Measurements from ENCODE around the gene SLC12A6. TPM values are rescaled to one million over a fixed set of nuclear protein-coding genes. Genes with fewer than 3 reads are reported as not detected.
"Not testable (repeated sequence)": the region's sequence is repeated elsewhere in the genome, so short reads cannot be mapped to it uniquely, and the experiment has no call there.

SLC12A6 gene
- total RNA-seq, 2 donors from 2014 or later: 13.8 to 18.8 TPM

DNA sequence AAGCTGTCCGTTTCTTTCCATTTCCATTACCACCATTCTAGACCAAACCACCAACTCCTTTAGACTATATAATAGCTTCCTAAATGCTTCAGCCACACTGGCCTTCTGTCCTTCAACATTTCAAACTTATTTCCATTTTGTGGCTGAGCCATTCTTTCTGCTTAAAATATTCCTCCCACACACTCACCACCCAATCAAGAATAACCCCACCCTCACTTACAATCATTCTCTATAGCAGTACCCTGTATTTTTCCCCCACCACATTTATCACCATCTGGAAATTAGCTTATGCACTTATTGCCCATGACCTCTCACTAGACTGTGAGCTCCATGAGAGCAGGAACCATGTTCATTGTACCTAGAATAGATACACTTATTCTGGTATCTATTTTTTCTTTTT lies 134.3 kb downstream of the SLC12A6 start:
- Histone ChIP-seq H3K27me3 (no peaks in the 10 kb centered on the region), H3K36me3 (no peaks in the 10 kb centered on the region), H3K27ac (no peak overlapping the region), H3K4me3 (no peak overlapping the region), H3K9ac (ENCODE audit: low read depth in 2 of 2, low read length in 2 of 2) (no peak overlapping the region), H3K4me1 (no peaks in the 10 kb centered on the region), H3K9me3 (no peaks in the 10 kb centered on the region)
- intact Hi-C loops (cut with DNase I): no loop called here
- no peak for DNase-seq
- TF ChIP-seq, protein P1, sequence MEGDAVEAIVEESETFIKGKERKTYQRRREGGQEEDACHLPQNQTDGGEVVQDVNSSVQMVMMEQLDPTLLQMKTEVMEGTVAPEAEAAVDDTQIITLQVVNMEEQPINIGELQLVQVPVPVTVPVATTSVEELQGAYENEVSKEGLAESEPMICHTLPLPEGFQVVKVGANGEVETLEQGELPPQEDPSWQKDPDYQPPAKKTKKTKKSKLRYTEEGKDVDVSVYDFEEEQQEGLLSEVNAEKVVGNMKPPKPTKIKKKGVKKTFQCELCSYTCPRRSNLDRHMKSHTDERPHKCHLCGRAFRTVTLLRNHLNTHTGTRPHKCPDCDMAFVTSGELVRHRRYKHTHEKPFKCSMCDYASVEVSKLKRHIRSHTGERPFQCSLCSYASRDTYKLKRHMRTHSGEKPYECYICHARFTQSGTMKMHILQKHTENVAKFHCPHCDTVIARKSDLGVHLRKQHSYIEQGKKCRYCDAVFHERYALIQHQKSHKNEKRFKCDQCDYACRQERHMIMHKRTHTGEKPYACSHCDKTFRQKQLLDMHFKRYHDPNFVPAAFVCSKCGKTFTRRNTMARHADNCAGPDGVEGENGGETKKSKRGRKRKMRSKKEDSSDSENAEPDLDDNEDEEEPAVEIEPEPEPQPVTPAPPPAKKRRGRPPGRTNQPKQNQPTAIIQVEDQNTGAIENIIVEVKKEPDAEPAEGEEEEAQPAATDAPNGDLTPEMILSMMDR (IDR thresholded peaks at IDR 0.05): no peak

DNA sequence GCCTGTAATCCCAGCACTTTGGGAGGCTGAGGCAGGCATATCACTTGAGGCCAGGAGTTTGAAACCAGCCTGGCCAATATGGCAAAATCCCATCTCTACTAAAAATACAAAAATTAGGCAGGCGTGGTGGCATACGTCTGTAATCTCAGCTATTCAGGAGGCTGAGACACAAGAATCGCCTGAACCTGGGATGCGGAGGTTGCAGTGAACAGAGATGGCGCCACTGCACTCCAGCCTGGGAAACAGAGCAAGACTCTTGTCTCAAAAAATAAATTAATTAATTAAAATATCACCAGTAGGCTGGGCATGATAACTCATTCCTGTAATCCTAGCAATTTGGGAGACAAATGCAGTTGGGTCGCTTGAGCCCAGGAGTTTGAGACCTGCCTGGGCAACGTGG lies 144.3 kb downstream of the SLC12A6 start:
- H3K36me3 ChIP-seq; intact Hi-C loops (cut with DNase I); DNase-seq; H3K4me3 ChIP-seq; H3K4me1 ChIP-seq; H3K9ac ChIP-seq (ENCODE audit: low read depth in 2 of 2, low read length in 2 of 2); H3K9me3 ChIP-seq; H3K27me3 ChIP-seq; H3K27ac ChIP-seq: not testable (repeated sequence)

DNA sequence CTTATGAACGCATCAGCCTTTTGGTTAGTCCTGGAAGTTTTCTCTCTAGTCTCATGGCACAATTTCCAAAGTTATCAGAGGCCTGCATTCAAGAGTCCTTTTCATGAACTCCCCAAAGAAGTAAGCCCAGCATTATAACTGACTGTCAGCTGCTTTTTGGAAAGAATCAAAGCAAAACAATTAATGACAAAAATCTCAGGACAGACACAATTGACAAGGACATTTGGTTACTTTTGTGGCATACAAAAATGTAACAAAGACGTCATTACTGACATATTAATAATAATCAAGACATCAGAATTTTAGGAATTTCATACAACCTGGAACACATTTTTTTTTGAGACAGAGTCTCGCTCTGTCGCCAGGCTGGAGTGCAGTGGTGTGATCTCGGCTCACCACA lies 148.9 kb downstream of the SLC12A6 start:
- no peaks in the 10 kb centered on the region for H3K4me1 ChIP-seq
- intact Hi-C loops (cut with DNase I): no loop called here
- H3K27me3 ChIP-seq: no peaks in the 10 kb centered on the region
- H3K36me3 ChIP-seq: no peaks in the 10 kb centered on the region
- no peak for DNase-seq
- no peaks in the 10 kb centered on the region for H3K9me3 ChIP-seq
- H3K27ac ChIP-seq: no peak overlapping the region
- no peak overlapping the region for H3K4me3 ChIP-seq
- TF ChIP-seq, protein P1 (IDR thresholded peaks at IDR 0.05): no peak
- H3K9ac ChIP-seq (ENCODE audit: low read depth in 2 of 2, low read length in 2 of 2): no peak overlapping the region

DNA sequence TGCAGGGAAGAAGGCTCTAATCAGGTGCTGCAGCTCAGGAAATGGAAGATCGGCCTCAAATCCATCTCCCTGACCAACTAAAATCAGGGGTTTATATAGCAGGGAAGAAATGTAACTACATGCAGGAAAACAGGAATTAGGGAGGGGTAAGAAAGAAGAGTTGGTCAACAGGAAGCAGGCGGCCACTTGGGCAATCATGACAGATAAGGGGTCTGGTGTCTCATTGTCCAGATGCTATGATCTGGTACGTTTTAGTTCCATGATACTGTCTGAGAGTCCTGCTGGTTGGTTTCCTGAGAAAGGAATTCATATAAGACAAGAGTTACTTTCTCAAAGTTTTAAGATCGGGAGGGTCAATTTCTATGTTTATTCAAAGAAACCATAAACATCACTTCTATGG lies 151.9 kb downstream of the SLC12A6 start:
- TF ChIP-seq, protein P1 (IDR thresholded peaks at IDR 0.05): no peak
- Histone ChIP-seq H3K4me1 (no peaks in the 10 kb centered on the region), H3K4me3 (no peak overlapping the region), H3K27ac (no peak overlapping the region), H3K36me3 (no peaks in the 10 kb centered on the region), H3K27me3 (no peaks in the 10 kb centered on the region), H3K9ac (ENCODE audit: low read depth in 2 of 2, low read length in 2 of 2) (no peak overlapping the region), H3K9me3 (no peaks in the 10 kb centered on the region)
- DNase-seq: no peak
- intact Hi-C loops (cut with DNase I): no loop called here

DNA sequence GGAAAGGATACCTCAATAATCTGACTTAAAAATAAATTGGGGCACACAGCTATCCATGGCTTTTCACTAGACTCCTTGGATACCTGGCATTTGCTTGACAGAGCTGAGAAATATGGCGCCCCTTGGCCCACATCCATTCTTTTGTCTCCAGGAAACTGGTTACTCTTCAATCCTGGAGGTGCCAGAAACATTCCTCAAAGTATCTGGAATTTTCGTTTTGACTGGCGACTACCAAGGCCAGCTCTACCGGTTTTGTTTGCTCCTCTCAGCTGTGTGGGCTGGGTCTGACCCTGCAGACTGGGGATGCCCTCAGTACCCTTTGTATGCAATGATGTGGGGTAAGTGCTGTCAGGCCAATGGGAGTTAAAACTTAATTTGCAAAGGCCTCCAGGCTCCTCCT lies 154.6 kb downstream of the SLC12A6 start:
- H3K27ac ChIP-seq: no peak overlapping the region
- no peaks in the 10 kb centered on the region for H3K27me3 ChIP-seq
- H3K9ac ChIP-seq (ENCODE audit: low read depth in 2 of 2, low read length in 2 of 2): no peak overlapping the region
- intact Hi-C loops (cut with DNase I): no loop called here
- no peak overlapping the region for H3K4me3 ChIP-seq
- H3K9me3 ChIP-seq: no peaks in the 10 kb centered on the region
- H3K36me3 ChIP-seq: no peaks in the 10 kb centered on the region
- TF ChIP-seq, protein P1 (IDR thresholded peaks at IDR 0.05): no peak
- no peaks in the 10 kb centered on the region for H3K4me1 ChIP-seq
- DNase-seq: no peak

Small RNA genes within 50 kb of the gene (microRNA-seq; reads per million reads assigned to microRNA genes)
- not detected for gene MIR1233-1

Other genes starting within 250 kb of the SLC12A6 start
- gene EMC7, start 235.9 kb downstream of the SLC12A6 start, total RNA-seq: 10 to 100 TPM; 73.1 to 78.6 TPM
- 1 to 10 TPM in 1 of 2 donors, under 1 TPM in 1; 0.69 to 1.3 TPM for gene PGBD4, start 235.7 kb downstream of the SLC12A6 start, total RNA-seq
- gene KATNBL1, start 127.7 kb downstream of the SLC12A6 start, total RNA-seq: 10 to 100 TPM; 37.2 to 43.0 TPM
- 100 to 1,000 TPM in 1 of 2 donors, 10 to 100 TPM in 1; 83.5 to 115 TPM for gene EMC4, start 112.8 kb downstream of the SLC12A6 start, total RNA-seq
- gene NOP10, start 5.4 kb upstream of the SLC12A6 start, total RNA-seq: 100 to 1,000 TPM; 143 to 184 TPM
- gene NUTM1, start 5.5 kb upstream of the SLC12A6 start, total RNA-seq: not detected
- gene LPCAT4, start 29.4 kb upstream of the SLC12A6 start, total RNA-seq: 100 to 1,000 TPM; 174 to 175 TPM
- gene GOLGA8A, start 100.0 kb upstream of the SLC12A6 start, total RNA-seq: 10 to 100 TPM; 10.8 to 24.2 TPM
- gene GOLGA8B, start 245.9 kb upstream of the SLC12A6 start, total RNA-seq: 10 to 100 TPM; 10.2 to 20.7 TPM

Measured in colonic mucosa (tissue), 4 donors.